IMR-90 (cell line): ENCODE measurements around the gene CHMP4B. TPM values are rescaled to one million over a fixed set of nuclear protein-coding genes. Genes with fewer than 3 reads are reported as not detected.

ENCODE experiments used
- ATAC-seq: fragments of 200-7000 bp; cut with Tn5 transposase; 2 replicates; pipeline ENCODE4 v1.9.1; 2020; ENCODE audit warnings: low read depth, mild to moderate bottlenecking, moderate library complexity
- BruUV-seq: library from RNA; stranded (reverse); fragments of 400-500 nt; replicated peaks from 2 replicates; lab custom pipeline; 2021; lab: Mats Ljungman, UMichigan
- CTCF ChIA-PET: fragments of 300-600 bp; formaldehyde crosslinking; extraction: SDS; loops from one replicate; lab custom pipeline; 2021; ENCODE audit warnings: antibody characterized with exemption; lab: Yijun Ruan, JAX
- POLR2A ChIA-PET: fragments of 300-600 bp; sonication (Branson Sonifier 250); formaldehyde crosslinking; loops from one replicate; lab custom pipeline; 2022; ENCODE audit warnings: antibody characterized with exemption; ENCODE audit not compliant: unreplicated experiment; lab: Charles Lee
- DNase-seq: peaks from one replicate; pipeline ENCODE4 v3.0.0; 2013
- H2AFZ ChIP-seq: replicated peaks from 2 replicates; pipeline ENCODE3; 2013; ENCODE audit warnings: low read length, mild to moderate bottlenecking; ENCODE audit not compliant: poor library complexity
- H2AK5ac ChIP-seq: 2 replicates; pipeline ENCODE4 v1.6.1; 2013; ENCODE audit warnings: low read depth, low read length, inconsistent platforms
- H2AK9ac ChIP-seq: replicated peaks from 2 replicates; pipeline ENCODE3; 2013; ENCODE audit warnings: mild to moderate bottlenecking, low read depth, low read length, moderate library complexity; ENCODE audit not compliant: poor library complexity
- H2BK120ac ChIP-seq: 2 replicates; pipeline ENCODE4 v1.6.1; 2013; ENCODE audit warnings: low read depth, low read length, inconsistent platforms
- H2BK15ac ChIP-seq: 3 replicates; pipeline ENCODE4 v1.6.1; 2013; ENCODE audit warnings: low read depth, low read length, inconsistent platforms
- H2BK20ac ChIP-seq: 2 replicates; pipeline ENCODE4 v1.6.1; 2013; ENCODE audit warnings: low read depth, mild to moderate bottlenecking, inconsistent platforms, low read length, moderate library complexity
- H2BK5ac ChIP-seq: 2 replicates; pipeline ENCODE4 v1.6.1; 2013; ENCODE audit warnings: mild to moderate bottlenecking, low read depth, low read length, inconsistent platforms; ENCODE audit not compliant: poor library complexity, severe bottlenecking
- H3K14ac ChIP-seq: replicated peaks from 2 replicates; pipeline ENCODE4 v1.6.1; 2013; ENCODE audit warnings: low read depth, low read length, inconsistent platforms
- H3K18ac ChIP-seq: 2 replicates; pipeline ENCODE4 v1.6.1; 2013; ENCODE audit warnings: low read depth, low read length, control low read depth
- H3K23ac ChIP-seq: 2 replicates; pipeline ENCODE4 v1.6.1; 2013; ENCODE audit warnings: low read depth, low read length, inconsistent platforms
- H3K27ac ChIP-seq: 2 replicates; pipeline ENCODE4 v1.5.1; 2013; ENCODE audit warnings: mild to moderate bottlenecking, control low read depth, low read length; ENCODE audit not compliant: insufficient read depth
- H3K27me3 ChIP-seq: 2 replicates; pipeline ENCODE4 v1.6.1; 2013; ENCODE audit warnings: low read length; ENCODE audit not compliant: control insufficient read depth, insufficient read depth
- H3K36me3 ChIP-seq: 2 replicates; pipeline ENCODE4 v1.6.1; 2013; ENCODE audit warnings: low read length, mixed read lengths; ENCODE audit not compliant: control insufficient read depth, insufficient read depth
- H3K4ac ChIP-seq: 2 replicates; pipeline ENCODE4 v1.6.1; 2013; ENCODE audit warnings: low read depth, low read length, inconsistent platforms
- H3K4me1 ChIP-seq: 2 replicates; pipeline ENCODE4 v1.6.1; 2013; ENCODE audit warnings: low read length, mixed read lengths; ENCODE audit not compliant: control insufficient read depth, insufficient read depth
- H3K4me2 ChIP-seq: 2 replicates; pipeline ENCODE4 v1.6.1; 2013; ENCODE audit warnings: low read depth, mild to moderate bottlenecking, control low read depth, low read length, moderate library complexity
- H3K4me3 ChIP-seq: 2 replicates; pipeline ENCODE4 v1.5.1; 2013; ENCODE audit warnings: low read depth, mild to moderate bottlenecking, control low read depth, low read length, moderate library complexity; ENCODE audit not compliant: insufficient read depth
- H3K56ac ChIP-seq: 2 replicates; pipeline ENCODE4 v1.6.1; 2013; ENCODE audit warnings: low read length, inconsistent platforms; ENCODE audit not compliant: insufficient read depth; ENCODE audit errors: extremely low read depth
- H3K79me1 ChIP-seq, 2 experiments: 2 replicates each; pipeline ENCODE4 v1.6.1; 2013; ENCODE audit warnings: low read length in 2 of 2, inconsistent platforms in 1 of 2, low read depth in 1 of 2
- H3K9ac ChIP-seq: 2 replicates; pipeline ENCODE4 v1.6.1; 2013; ENCODE audit warnings: low read depth, low read length, control low read depth
- H3K9me1 ChIP-seq: 2 replicates; pipeline ENCODE4 v1.6.1; 2013; ENCODE audit warnings: low read length, inconsistent platforms; ENCODE audit not compliant: insufficient read depth
- H3K9me3 ChIP-seq: 2 replicates; pipeline ENCODE4 v1.6.1; 2013; ENCODE audit warnings: low read length; ENCODE audit not compliant: control insufficient read depth, insufficient read depth
- H4K20me1 ChIP-seq: 2 replicates; pipeline ENCODE4 v1.6.1; 2013; ENCODE audit warnings: low read length, inconsistent platforms; ENCODE audit not compliant: insufficient read depth
- H4K5ac ChIP-seq: 2 replicates; pipeline ENCODE4 v1.6.1; 2013; ENCODE audit warnings: mild to moderate bottlenecking, low read depth, low read length, control low read depth
- H4K8ac ChIP-seq, 2 experiments: 2 replicates each; pipeline ENCODE4 v1.6.1; 2013; ENCODE audit warnings: low read depth in 2 of 2, low read length in 2 of 2, control low read depth in 1 of 2, inconsistent platforms in 1 of 2
- H4K91ac ChIP-seq: 2 replicates; pipeline ENCODE4 v1.6.1; 2013; ENCODE audit warnings: low read depth, low read length, inconsistent platforms; ENCODE audit not compliant: insufficient read depth
- CHD1 ChIP-seq: IDR thresholded peaks from 2 replicates; pipeline ENCODE4 v1.6.1; 2012; ENCODE audit warnings: low read depth, low read length, improper control_type of control experiment
- FOS ChIP-seq: fragments of 150-350 bp; IDR thresholded peaks from 2 replicates; pipeline ENCODE4 v1.6.1; 2016; ENCODE audit warnings: low read depth, low read length
- MAZ ChIP-seq: IDR thresholded peaks from 2 replicates; pipeline ENCODE4 v1.6.1; 2012; ENCODE audit warnings: low read depth, mild to moderate bottlenecking, low read length, improper control_type of control experiment, moderate library complexity, borderline replicate concordance
- NFE2L2 ChIP-seq: fragments of 150-350 bp; IDR thresholded peaks from 2 replicates; pipeline ENCODE4 v1.6.1; 2016; ENCODE audit warnings: low read depth, mild to moderate bottlenecking, low read length
- POLR2A ChIP-seq: IDR thresholded peaks from 2 replicates; pipeline ENCODE4 v1.6.1; 2012; ENCODE audit warnings: mild to moderate bottlenecking, low read depth, low read length
- RAD21 ChIP-seq: IDR thresholded peaks from 2 replicates; pipeline ENCODE4 v1.6.1; 2012; ENCODE audit warnings: low read length, improper control_type of control experiment
- RCOR1 ChIP-seq: IDR thresholded peaks from 2 replicates; pipeline ENCODE4 v1.6.1; 2012; ENCODE audit warnings: mild to moderate bottlenecking, low read length, improper control_type of control experiment; ENCODE audit not compliant: insufficient replicate concordance
- RFX5 ChIP-seq: IDR thresholded peaks from 2 replicates; pipeline ENCODE4 v1.8.0; 2012; ENCODE audit warnings: low read depth, mild to moderate bottlenecking, low read length, moderate library complexity
- WGBS, 2 experiments: methylation state at CpG; one replicate each; pipeline versions ENCODE4 v1.1.5 to v1.1.7; 2013; ENCODE audit warnings: missing lambda C conversion rate in 2 of 2; ENCODE audit not compliant: insufficient read length in 1 of 2; ENCODE audit errors: extremely low coverage in 2 of 2; 5-methylcytosine and 5-hydroxymethylcytosine counted together
- dilution Hi-C: fragments of 300-500 bp; cut with HindIII; formaldehyde crosslinking; loops from one replicate; pipeline ENCODE4 v1.14.3; 2018; ENCODE audit warnings: low sequenced_read_pairs; ENCODE audit not compliant: unreplicated experiment
- in situ Hi-C: fragments of 300-500 bp; cut with MboI; formaldehyde crosslinking; loops from 3 replicates; pipeline ENCODE4 v1.14.3; 2019; ENCODE audit warnings: low sequenced_read_pairs, inconsistent platforms, mixed read lengths
- intact Hi-C: fragments of 100-400 bp; cut with micrococcal nuclease; formaldehyde crosslinking; loops from 2 replicates; pipeline ENCODE4 v1.10.0; 2022
- polyA plus RNA-seq, 3 experiments: library from polyadenylated mRNA; depleted of rRNA; stranded (reverse); fragments of >200 nt; gene quantifications; 2 replicates each; pipeline ENCODE4 v1.2.3, GENCODE V29; 2012; ENCODE audit warnings: low replicate concordance in 1 of 3
- total RNA-seq: library from RNA; depleted of rRNA; stranded (reverse); fragments of >200 nt; gene quantifications from 2 replicates; pipeline ENCODE4 v1.2.3, GENCODE V29; 2012
- TF ChIP-seq, protein P1 (sequence below): fragments of 150-350 bp; IDR thresholded peaks from 2 replicates; pipeline ENCODE4 v1.6.1; 2017; ENCODE audit warnings: mild to moderate bottlenecking, antibody characterized with exemption, low read length, low read depth
- TF ChIP-seq, protein P2 (sequence below): fragments of 150-350 bp; IDR thresholded peaks from 2 replicates; pipeline ENCODE4 v1.6.1; 2016; ENCODE audit warnings: low read depth, mild to moderate bottlenecking, low read length, moderate library complexity, borderline replicate concordance

CHMP4B gene
- total and polyA plus RNA-seq, 2 of the 4 experiments (the other 2 are of a cell fraction): 30.3 to 94.8 TPM

DNA sequence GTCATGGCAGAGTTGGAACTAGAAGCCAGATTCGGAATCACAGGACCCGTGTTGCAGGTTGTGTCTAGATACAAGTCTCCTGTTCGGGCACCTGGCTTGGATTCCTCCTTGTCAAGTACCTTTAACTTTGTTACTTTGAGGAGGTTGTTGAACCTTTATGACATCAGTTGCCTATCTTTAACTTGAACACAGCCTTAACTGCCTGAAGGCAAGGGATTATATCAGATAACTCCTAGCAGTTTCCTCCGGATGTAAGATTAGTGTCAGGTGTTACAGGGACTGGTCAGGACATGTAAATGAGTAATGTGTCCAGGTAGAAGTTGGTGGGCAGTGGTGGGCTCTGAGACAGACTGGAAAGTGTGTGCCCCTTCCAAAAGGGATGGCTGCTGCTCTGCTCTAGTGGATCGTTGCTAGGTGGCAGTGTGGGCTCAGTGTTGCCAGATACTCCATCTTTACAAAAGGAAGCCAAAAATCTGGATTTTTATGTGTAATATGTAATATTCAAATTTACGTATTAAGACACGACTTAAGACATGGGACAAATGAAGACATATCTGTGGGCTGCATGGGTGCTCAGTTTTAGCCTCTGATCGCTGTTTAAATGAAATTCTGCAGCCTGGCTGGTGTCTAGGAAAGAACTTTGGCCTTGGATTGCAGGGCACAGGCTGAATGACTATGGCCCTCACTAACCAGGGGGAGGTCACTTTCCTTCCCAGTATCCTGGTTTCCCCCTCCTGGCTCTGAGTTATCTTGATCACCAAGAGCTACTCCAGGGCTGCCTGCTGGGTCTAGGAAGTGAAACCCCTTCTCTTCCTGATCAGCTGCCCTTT, 27.1 kb downstream of the CHMP4B start:
- no peak overlapping the region for H4K8ac ChIP-seq
- no peak overlapping the region for H3K4me2 ChIP-seq
- H4K5ac ChIP-seq: no peak overlapping the region
- no peak overlapping the region for H4K91ac ChIP-seq
- no peak overlapping the region for H3K4me3 ChIP-seq
- H4K20me1 ChIP-seq: peaks cover 92% of the 10 kb centered on the region
- in situ Hi-C loops: no loop called here
- peaks cover 61 to 93% of the 10 kb centered on the region in 2 experiments for H3K79me1 ChIP-seq
- no peak overlapping the region for H3K56ac ChIP-seq
- intact Hi-C loops: no loop called here
- H3K9me3 ChIP-seq: no peaks in the 10 kb centered on the region
- H2BK120ac ChIP-seq: no peak overlapping the region
- TF ChIP-seq RFX5: no peak
- no peak for TF ChIP-seq FOS
- TF ChIP-seq MAZ: no peak
- TF ChIP-seq, protein P1, sequence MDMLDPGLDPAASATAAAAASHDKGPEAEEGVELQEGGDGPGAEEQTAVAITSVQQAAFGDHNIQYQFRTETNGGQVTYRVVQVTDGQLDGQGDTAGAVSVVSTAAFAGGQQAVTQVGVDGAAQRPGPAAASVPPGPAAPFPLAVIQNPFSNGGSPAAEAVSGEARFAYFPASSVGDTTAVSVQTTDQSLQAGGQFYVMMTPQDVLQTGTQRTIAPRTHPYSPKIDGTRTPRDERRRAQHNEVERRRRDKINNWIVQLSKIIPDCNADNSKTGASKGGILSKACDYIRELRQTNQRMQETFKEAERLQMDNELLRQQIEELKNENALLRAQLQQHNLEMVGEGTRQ: no peak
- no peak for TF ChIP-seq POLR2A
- TF ChIP-seq CHD1: no peak
- TF ChIP-seq, protein P2, sequence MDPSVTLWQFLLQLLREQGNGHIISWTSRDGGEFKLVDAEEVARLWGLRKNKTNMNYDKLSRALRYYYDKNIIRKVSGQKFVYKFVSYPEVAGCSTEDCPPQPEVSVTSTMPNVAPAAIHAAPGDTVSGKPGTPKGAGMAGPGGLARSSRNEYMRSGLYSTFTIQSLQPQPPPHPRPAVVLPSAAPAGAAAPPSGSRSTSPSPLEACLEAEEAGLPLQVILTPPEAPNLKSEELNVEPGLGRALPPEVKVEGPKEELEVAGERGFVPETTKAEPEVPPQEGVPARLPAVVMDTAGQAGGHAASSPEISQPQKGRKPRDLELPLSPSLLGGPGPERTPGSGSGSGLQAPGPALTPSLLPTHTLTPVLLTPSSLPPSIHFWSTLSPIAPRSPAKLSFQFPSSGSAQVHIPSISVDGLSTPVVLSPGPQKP: no peak
- TF ChIP-seq NFE2L2: no peak
- no peak for TF ChIP-seq RCOR1
- TF ChIP-seq RAD21: no peak
- H2BK15ac ChIP-seq: no peak overlapping the region
- no peak overlapping the region for H2AFZ ChIP-seq
- CTCF ChIA-PET: interaction anchor here (0.6 kb wide), 1 partner anchor 308 kb away, joined by 3 read pairs; no protein-coding TSS in a partner anchor
- H3K9ac ChIP-seq: no peak overlapping the region
- H3K4ac ChIP-seq: no peak overlapping the region
- H3K27ac ChIP-seq: no peak overlapping the region
- no peaks in the 10 kb centered on the region for H3K27me3 ChIP-seq
- H2AK9ac ChIP-seq: no peak overlapping the region
- no peak overlapping the region for H2AK5ac ChIP-seq
- no peak overlapping the region for H2BK20ac ChIP-seq
- peaks cover 12% of the 10 kb centered on the region for H3K4me1 ChIP-seq
- no TSS peak for BruUV-seq
- no peak for ATAC-seq
- no peak for DNase-seq
- no peaks in the 10 kb centered on the region for H3K36me3 ChIP-seq
- H3K18ac ChIP-seq: no peak overlapping the region
- dilution Hi-C loops: no loop called here
- POLR2A ChIA-PET: no interaction called here
- no peak overlapping the region for H3K14ac ChIP-seq
- H3K9me1 ChIP-seq: peaks cover 37% of the 10 kb centered on the region
- no peak overlapping the region for H3K23ac ChIP-seq
- H2BK5ac ChIP-seq: no peak overlapping the region
- WGBS, 2 experiments: 82% methylated on average over 3 of the region's 8 CpGs; no CpG with 5 or more reads in 1 of the 2 experiments
